GF-D8 (cell line): ENCODE data around the gene DCBLD1.

ENCODE experiments used
- DNase-seq: peaks from one replicate; lab custom pipeline; 2025; lab: John Stamatoyannopoulos, UW

The DCBLD1 gene

DNA sequence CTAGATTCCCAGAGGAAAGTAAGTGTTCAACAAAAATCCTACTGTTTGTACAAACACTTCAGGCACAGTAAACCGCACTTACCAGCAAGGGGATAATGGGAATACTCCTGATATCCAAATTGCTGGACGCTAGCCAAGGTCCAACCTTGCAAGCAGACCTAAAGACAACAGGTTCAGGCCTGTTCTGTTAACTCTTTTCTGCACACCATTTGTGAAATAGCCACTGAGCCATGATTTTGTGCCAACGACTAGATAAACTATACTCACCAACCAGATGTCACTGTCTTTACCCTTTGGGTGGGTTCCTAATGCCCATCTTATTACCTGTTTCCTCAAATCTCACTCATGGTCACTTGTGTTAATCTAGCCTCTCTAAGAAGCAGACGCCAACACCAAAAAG is 76.3 kb downstream of the DCBLD1 start:
- no peak for DNase-seq

DNA sequence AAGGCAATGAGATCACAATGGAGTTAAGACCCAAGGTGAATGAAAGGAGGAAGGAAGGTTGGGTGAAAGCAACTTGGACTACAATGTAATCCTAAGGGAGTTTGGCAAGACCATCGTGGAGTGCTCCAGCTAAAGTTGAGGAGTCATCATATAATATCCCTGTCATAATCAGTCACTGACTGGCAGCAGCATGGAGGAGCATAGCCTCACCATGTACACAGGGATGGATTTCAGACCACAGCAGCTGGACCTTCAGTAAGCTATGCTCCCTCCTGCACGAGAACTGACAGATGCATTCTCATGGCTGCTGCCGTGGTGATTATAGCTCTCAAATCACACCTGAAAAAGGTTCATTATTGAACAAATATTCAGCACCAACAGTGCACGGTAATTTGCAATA is 76.8 kb downstream of the DCBLD1 start:
- no peak for DNase-seq

DNA sequence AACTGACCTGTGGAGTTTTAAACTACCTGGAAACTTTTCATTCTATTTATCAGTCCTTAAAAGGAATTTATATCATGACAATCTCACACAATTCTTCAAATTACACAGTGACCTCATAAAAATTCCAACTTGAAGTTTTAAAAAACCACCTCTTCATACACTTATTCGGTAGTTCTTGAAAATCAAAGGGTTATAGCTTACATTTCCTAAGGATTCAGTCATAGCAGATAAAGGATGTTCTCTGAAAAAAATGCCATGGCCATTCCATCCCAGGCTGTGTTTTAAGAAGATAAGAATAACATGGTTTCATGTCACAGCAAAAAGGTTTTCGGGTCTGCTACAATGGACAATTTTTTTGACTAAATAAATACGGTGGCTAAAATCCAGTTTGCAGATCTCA is 78.7 kb downstream of the DCBLD1 start:
- DNase-seq: no peak

DNA sequence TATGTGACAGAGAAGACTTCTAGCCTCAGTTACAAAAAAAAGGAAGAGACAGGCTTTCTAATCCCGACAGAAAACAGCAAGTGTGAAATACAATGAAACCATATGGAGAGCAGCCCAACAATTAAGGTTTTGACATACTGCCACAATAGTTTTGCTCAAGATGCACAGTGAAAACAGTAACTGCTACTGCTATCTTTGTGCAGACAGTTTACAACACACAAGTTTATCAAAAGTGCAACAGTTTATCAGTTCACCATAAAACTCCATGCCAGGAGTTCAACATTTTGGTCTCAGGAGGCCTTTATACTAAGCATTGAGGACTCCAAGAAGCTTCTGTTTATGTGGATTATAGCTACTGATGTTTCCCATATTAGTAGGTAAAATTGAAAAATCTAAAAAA is 82.2 kb downstream of the DCBLD1 start:
- DNase-seq: no peak

DNA sequence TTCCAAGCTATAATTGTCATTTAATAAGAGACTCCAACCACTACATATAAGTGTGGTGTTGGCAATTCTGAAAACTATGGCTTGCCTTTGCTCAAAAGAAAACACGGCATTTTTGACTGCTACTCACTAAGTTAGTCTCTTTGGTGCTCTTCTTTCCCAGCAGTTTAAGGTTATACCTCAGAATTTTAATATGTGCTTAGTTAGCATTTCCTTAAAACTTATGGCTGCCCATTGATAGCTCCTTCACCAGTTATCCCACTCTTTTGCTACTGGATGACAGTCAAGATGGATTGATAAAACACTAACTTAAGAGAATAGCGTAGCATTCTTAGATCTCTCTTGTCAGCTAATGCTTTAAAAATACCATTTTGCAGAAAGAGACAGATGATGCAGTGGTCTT is 85.8 kb downstream of the DCBLD1 start:
- no peak for DNase-seq

DNA sequence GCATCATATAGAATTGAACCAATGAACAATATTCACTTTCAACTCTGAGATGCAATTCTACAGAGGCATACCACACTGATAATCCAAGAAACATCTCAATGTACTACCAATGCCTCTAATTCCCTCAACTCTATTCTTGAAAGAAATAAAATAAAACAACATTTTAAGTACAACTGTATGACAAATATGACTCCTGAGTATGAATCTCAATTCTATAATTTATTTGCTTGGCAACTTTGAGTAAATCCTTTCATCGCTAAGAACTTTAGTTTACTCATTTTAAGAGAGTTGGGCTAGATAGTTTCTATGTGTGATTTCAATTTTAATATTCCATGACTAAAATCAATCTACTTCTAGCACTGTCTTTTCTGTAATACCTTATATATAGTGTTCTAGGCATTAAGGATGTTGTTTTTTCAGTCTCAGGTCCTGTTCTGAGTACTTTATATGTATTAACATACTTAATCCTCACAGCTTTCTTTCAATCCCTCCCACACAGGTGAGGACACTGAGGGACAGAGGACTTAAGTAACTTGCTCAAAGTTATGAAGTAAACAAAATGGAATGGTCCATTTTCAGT is 86.4 kb downstream of the DCBLD1 start:
- DNase-seq: no peak

DNA sequence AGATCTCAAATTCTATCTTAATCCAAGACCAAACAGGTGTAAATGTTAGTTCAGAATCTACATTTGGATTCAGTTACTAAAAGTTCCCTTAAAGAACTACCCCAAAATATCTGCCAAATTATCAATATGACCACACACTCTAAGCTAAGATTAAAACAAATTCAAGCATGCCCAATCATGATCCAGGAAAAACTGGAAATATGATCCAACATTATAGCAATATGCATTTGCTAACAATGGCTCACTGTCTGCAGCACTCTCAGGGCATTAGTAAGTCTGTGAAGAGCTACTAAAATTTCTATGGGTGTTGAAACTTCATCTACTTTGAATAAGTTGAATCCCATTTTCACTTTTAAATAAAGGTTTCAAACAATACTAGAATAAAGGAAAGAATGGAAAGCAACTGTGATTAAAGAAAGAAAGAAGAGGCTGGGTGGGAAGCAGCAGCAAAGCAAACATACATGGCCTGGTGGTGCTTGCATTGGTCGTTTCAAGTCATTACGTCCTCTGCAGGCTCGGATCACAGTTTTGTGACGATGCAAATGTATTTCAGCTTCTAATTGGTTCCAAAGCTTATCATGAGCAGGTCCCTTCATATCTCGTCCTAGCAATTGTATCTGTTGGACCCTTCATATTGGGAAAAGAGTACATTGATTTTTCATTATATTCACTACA is 90.7 kb downstream of the DCBLD1 start:
- no peak for DNase-seq

DNA sequence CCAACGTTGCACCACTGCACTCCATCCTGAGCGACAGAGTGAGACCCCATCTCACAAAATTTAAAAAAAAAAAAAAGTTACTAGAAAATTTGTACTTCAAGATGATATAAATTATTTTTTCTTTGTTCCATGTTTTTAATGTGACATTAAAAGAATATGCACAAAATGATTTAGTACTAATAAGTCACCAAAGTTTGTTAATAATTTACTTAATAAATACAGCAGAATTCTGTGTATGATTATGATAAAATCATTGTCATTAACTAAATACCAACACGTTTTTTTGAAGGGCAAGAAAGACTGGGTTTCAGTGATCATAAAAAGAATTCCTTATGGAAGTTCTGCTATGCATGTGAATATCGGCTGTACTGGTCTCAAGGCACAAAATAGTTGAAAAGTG is 91.7 kb downstream of the DCBLD1 start:
- DNase-seq: no peak

DNA sequence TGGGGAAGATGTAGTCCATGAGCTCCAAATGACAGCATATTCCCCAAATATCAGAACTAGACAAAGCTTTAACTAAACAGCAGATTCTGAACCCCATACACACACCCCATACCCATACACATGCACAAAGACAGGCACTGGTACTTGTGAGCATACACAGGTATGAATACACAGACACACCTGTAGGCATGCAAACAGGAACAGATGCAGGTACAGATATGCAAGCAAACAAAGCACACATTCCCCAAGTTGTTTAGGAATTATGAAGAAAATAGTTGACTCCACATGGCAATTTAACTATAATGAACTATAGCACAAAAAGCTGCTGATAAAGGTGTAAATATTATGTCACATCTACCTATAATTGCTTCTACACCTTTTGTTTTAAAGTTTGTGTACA is 103.2 kb downstream of the DCBLD1 start:
- DNase-seq: no peak

DNA sequence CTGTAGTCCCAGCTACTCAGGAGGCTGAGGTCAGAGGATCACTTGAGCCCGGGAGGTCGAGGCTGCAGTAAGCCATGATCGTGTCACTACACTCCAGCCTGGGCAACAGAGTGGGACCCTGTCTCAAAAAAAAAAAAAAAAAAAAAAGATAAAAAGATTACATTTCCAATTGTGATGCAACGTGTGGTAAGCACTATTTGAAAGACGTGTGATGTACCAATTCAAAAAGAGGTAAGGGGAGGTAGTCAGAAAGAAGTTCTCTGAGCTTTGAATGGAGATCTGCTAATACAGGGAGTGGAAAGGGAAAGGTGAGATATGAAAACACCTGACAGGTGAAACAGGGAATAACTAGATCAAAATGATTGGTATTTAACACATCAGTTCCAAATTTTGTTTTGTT is 108.0 kb downstream of the DCBLD1 start:
- no peak for DNase-seq

DNA sequence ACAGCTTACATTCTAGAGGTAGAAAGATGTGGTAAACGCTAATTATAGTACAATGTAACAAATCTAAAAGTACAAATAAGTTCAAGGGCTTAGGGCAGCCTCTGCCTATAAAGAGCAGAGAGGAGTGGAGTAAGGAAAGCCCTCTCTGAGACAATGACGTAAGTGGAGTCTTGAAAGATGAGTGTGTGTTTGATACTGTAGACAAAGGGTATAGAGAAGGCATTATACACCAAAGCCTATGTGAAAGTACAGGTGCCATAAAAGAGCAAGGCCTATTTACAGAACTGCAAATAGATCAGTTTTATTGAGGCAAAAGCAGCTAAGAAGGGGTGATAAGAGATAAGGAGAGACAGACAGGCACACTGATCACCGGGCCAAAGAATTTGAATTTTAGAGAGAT is 108.9 kb downstream of the DCBLD1 start:
- no peak for DNase-seq

DNA sequence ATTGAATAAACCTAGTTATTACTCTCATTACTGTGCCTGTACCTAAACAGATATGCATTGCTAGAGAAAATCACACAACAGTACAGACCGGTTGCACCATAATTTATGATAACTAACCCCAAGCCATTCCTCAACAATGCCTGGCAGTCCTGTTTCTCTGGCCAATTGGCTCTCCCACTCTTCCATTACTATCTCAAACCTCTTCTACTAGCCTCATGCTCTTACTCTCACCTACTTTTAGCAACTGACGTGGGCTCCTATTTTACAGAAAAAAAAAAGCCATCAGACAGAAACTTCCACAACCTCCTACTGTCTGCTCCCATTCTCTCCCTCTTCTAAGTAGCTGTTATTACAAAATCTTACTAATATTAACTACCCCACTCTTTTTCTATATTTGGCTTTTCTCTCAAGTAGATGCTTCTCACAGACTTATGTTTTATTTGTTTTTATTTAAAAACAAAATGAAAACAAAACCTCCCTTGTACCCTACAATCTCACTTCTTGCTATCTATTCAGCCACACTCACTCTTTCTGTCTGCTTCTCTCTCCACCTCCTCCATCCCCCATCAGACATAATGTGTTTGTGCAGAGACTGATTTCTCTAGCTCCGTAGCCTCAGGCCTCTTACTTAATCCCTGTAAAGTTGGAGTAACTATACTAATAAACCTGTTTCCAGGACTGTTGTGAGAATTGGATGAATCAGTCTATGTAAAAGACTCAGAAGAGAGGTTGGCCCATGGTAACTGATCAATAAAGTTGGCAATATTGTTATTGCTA is 110.7 kb downstream of the DCBLD1 start:
- DNase-seq: no peak

DNA sequence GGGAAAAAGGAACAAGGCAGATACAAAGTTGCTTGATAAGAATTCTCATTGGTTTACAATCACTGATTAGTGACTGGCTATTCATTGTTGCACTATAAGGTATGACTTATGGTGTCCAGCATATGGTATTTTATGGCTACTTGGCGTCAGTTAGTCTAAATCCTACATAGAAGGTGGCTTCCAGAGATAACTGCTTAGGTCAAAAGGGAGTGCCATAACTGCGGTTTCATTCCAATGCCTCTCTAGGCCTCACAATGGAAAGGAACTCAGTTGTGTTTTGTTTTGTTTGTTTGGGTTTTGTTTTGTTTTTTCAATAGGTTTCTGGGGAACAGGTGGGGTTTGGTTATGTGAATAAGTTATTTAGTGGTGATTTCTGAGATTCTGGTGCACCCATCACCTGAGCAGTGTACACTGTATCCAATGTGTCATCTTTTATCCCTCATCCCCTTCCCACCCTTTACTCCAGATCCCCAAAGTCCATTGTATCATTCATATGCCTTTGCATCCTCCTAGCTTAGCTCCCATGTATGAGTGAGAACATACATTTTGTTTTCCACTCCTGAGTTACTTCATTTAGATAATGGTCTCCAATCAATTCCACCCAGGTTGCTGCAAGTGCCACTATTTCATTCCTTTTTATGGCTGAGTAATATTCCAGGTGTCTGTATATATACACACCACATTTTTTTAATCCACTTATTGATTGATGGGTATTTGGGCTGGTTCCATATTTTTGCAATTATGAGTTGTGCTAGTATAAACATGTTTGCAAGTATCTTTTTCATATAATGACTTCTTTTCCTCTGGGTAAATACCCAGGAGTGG is 112.8 kb downstream of the DCBLD1 start:
- no peak for DNase-seq

DNA sequence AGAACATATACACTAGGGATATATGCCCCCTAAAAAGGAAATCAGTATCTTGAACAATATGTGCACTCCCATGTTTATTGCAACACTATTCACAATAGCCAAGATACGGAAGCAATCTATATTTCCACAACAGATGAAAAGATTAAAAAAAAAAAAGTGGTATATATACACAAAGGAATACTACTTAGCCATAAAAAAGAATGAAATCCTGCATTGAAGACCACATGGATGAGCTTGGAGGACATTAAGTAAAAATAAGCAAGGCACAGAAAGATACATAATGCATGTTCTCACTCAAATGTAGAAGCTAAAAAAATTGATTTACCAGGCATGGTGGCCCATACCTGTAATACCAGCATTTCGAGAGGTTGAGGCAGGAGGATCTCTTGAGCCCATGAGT is 115.3 kb downstream of the DCBLD1 start:
- DNase-seq: no peak
